Stimulated activated CD4-positive, alpha-beta T cell treated with anti-CD3 and anti-CD28 coated beads, Interleukin-2, amount 100 ng/mL, for 4 hours (primary cell): ENCODE results near the gene UTF1.

Experiments
- DNase-seq: peaks from one replicate; pipeline ENCODE4 v3.0.0-alpha.2; 2020; ENCODE audit warnings: low read depth

Gene UTF1

DNA sequence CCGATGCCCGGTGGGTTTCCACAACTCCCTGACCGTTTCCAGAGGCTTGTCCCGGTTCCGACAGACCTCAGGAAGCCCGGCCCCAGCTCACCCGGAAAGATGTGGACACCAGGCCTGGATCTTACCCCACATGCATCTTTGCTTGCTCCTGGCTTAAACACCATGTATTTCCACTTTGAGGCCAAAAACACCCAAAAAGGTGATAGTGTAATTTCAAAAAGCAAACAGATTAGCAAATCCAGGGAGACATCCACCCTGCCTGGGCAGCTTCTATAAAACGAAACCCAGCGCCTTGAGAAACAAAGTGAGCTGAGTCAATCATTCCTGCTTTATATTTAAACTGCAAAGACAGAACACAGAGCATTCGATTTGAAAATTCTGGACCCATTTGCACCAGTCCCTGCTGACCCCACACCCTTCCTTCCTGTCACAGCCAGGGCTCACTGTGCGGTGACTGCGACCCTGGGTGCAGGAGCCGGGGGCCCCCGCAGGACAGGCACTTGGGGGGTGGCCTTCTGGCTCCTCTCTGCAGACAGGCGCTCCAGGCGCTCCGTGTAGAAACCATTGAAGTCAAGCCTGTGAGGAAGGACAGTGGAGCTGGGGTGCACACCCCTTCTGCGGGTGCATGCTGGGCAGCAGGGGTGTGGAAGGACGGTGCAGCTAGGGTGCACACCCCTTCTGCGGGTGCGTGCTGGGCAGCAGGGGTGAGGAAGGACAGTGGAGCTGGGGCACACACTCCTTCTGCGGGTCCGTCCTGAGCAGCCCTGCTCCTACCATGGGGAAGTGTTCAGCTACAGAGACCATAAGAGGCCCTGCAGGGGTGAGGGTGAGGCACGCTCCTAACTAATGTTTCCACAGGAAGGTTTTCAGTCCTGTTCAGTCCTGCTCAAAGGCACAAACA, 49.6 kb downstream of the UTF1 start:
- no peak for DNase-seq

DNA sequence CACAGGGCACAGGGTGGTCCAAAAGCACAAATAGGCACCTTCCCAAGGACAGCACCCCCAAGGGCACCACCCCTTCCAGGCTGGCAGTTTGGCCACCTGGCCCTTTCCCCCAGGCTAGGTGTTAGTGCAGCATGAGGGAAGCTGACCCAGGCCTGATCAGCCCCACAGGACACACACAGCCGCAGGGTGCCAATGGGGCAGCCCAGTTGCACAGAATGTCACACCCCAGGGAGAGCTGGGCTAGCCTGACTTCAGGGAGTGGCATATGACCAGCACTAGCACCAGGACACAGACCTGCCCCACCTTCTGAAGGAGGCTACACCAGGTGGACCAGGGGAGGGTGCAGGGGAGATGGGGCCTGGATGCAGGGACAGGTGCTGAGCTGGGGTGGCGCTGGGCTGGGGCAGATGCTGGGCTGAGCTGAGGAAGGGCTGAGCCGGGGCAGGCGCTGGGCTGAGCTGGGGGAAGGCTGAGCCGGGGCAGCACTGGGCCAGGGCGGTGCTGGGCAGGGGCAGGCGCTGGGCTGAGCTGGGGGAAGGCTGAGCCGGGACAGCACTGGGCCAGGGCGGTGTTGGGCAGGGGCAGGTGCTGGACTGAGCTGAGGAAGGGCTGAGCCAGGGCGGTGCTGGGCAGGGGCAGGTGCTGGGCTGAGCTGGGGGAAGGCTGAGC, 50.5 kb downstream of the UTF1 start:
- DNase-seq: no peak

DNA sequence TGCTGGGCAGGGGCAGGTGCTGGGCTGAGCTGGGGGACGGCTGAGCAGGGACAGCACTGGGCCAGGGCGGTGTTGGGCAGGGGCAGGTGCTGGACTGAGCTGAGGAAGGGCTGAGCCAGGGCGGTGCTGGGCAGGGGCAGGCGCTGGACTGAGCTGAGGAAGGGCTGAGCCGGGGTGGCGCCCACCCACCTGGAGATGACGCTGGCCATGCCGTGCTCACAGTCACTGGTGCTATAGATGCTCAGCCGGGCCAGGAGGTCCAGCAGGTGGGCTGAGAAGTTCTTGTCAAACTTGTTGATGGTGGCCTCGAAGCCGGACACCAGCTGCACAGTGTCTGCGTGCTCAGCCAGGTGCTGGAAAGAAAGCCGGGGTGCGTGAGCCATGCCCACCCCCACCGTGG, 51.1 kb downstream of the UTF1 start:
- no peak for DNase-seq
